ENCODE results near the gene FGG. TPM values are rescaled to one million over a fixed set of nuclear protein-coding genes. Genes with fewer than 3 reads are reported as not detected.

Gene FGG
- total and polyA plus RNA-seq, 2 donors (not counting 1 experiment from before 2014, with no cell fraction given): not detected

DNA sequence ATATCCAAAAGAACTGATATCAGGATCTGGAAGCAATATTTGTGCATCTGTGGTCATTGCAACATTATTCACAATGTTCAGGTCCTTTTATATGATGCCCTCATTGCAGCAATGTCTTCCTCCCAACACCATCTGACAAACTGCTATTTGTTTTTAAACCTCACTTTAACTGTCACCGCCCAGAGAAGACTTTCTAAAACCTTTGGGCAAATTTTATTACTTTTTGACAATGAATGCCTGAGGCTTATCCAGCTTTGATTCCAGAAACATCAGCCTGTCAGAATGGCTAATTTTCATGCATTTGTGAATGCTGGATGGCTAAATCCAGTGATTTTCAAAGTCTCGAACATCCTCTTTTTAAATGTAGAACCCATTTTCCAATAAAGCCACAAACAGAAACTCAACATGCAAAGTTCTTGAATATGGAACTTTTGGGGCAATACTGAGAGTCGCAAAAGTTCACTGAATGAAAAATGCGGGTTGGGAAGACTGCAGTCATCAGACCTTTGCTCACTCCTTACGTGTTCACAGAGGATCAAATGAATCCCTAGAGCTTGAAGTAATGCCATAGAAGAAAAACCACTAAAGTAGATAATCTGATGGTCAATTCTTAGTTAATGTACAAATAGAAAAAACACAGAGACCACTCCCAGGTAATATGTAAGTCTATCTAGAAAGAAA, 39.1 kb downstream of the FGG start:
- no peak overlapping the region for H2AFZ ChIP-seq (ENCODE audit: insufficient read depth, low read depth, low read length, poor library complexity, severe bottlenecking)
- CTCF ChIA-PET: interaction anchor here (1.0 kb wide), 1 partner anchor 45 kb away, joined by 3 read pairs; no protein-coding TSS in a partner anchor

More for the DNA sequence above, 39.1 kb downstream of the FGG start:
- H3K9ac ChIP-seq (ENCODE audit: low read length): no peak overlapping the region
- no peaks in the 10 kb centered on the region for H3K36me3 ChIP-seq (replicated peaks in 1 of 2; ENCODE audit: control extremely low read depth in 1 of 2, control insufficient read depth in 1 of 2, extremely low read depth in 1 of 2, insufficient read depth in 2 of 2, low read length in 1 of 2)
- H3K27me3 ChIP-seq (replicated peaks in 1 of 4; ENCODE audit: control extremely low read depth in 1 of 4, control insufficient read depth in 3 of 4, insufficient read depth in 4 of 4, low read length in 3 of 4): no peaks in the 10 kb centered on the region
- WGBS (ENCODE audit: insufficient coverage): 100% methylated on average over 2 of the region's 5 CpGs
- no peaks in the 10 kb centered on the region for H3K4me1 Mint-ChIP-seq
- peaks cover 28% of the 10 kb centered on the region for H3K27me3 Mint-ChIP-seq
- H3K9me3 ChIP-seq (ENCODE audit: control extremely low read depth in 1 of 3, control insufficient read depth in 2 of 3, insufficient read depth in 1 of 3, low read length in 2 of 3): no peaks in the 10 kb centered on the region
- H3K4me3 Mint-ChIP-seq: no peak overlapping the region
- H3K27ac Mint-ChIP-seq: no peak overlapping the region
- no peak overlapping the region for H3K4me2 ChIP-seq (replicated peaks; ENCODE audit: low read depth, low read length, poor library complexity, severe bottlenecking)
- no peaks in the 10 kb centered on the region for H3K79me2 ChIP-seq (ENCODE audit: control insufficient read depth, insufficient read depth, low read length)
- no peaks in the 10 kb centered on the region for H4K20me1 ChIP-seq (ENCODE audit: control insufficient read depth, insufficient read depth, low read length, poor library complexity, severe bottlenecking)
- H3K4me1 ChIP-seq (ENCODE audit: control insufficient read depth in 2 of 2, insufficient read depth in 2 of 2, low read length in 2 of 2): no peaks in the 10 kb centered on the region
- no peak overlapping the region for H3K27ac ChIP-seq (ENCODE audit: low read length in 2 of 2)
- no peak overlapping the region for H3K4me3 ChIP-seq (ENCODE audit: control extremely low read depth in 1 of 5, extremely low read depth in 1 of 5, insufficient read depth in 1 of 5, low read depth in 2 of 5, low read length in 4 of 5)
- POLR2A ChIA-PET: no interaction called here
- intact Hi-C loops (cut with micrococcal nuclease): no loop called here
- DNase-seq: no peak
- no peak for TF ChIP-seq EZH2 (IDR thresholded peaks at IDR 0.05; ENCODE audit: borderline replicate concordance, insufficient read depth, low read depth, low read length, poor library complexity, severe bottlenecking)
- TF ChIP-seq CTCF (IDR thresholded peaks at IDR 0.05): no peak
- no peaks in the 10 kb centered on the region for H3K9me3 Mint-ChIP-seq (ENCODE audit: insufficient read depth)
- ATAC-seq (ENCODE audit: low read depth): no peak

All from B cell (primary cell).